LNCaP clone FGC (cell line): ENCODE measurements around the gene BCAS2.

Experiments
- DNase-seq: peaks from one replicate; pipeline ENCODE4 v3.0.0-alpha.2; 2011; ENCODE audit warnings: low read depth
- H3K4me3 ChIP-seq: 2 replicates; pipeline ENCODE4 v1.5.1; 2011; ENCODE audit warnings: mild to moderate bottlenecking, low read depth, low read length, control low read depth
- TF ChIP-seq, protein P1 (sequence below): IDR thresholded peaks from 2 replicates; pipeline ENCODE4 v1.5.1; 2012; ENCODE audit warnings: mild to moderate bottlenecking; ENCODE audit not compliant: control insufficient read depth, insufficient read depth; ENCODE audit errors: extremely low read depth

BCAS2 gene

DNA sequence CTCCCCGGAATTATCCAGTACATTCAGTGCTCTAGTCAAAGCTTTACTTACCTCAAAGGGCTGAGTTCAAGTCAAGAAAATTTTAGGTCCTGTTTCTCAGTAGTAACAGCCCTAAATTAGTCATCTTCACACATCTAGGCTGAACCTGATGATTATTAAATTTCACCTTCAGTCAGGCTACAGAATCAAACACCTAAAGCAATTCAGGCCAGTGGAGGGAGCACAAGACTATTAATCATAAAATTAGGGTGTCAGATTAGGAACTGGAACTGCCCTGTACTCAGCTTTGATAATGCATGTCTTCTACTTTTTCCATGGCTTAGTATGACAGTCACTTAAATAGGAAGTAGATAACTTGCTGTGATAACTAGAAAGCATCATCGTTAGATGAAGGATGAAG is 28.4 kb upstream of the BCAS2 start:
- DNase-seq: no peak
- TF ChIP-seq, protein P1, sequence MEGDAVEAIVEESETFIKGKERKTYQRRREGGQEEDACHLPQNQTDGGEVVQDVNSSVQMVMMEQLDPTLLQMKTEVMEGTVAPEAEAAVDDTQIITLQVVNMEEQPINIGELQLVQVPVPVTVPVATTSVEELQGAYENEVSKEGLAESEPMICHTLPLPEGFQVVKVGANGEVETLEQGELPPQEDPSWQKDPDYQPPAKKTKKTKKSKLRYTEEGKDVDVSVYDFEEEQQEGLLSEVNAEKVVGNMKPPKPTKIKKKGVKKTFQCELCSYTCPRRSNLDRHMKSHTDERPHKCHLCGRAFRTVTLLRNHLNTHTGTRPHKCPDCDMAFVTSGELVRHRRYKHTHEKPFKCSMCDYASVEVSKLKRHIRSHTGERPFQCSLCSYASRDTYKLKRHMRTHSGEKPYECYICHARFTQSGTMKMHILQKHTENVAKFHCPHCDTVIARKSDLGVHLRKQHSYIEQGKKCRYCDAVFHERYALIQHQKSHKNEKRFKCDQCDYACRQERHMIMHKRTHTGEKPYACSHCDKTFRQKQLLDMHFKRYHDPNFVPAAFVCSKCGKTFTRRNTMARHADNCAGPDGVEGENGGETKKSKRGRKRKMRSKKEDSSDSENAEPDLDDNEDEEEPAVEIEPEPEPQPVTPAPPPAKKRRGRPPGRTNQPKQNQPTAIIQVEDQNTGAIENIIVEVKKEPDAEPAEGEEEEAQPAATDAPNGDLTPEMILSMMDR: no peak

GRCh38 chr1:114609026-114609425 is 27.6 kb upstream of the BCAS2 start:
- no peak for DNase-seq
- H3K4me3 ChIP-seq: no peak overlapping the region
- TF ChIP-seq, protein P1: no peak

More for the DNA sequence above, 28.4 kb upstream of the BCAS2 start:
- H3K4me3 ChIP-seq: no peak overlapping the region

DNA sequence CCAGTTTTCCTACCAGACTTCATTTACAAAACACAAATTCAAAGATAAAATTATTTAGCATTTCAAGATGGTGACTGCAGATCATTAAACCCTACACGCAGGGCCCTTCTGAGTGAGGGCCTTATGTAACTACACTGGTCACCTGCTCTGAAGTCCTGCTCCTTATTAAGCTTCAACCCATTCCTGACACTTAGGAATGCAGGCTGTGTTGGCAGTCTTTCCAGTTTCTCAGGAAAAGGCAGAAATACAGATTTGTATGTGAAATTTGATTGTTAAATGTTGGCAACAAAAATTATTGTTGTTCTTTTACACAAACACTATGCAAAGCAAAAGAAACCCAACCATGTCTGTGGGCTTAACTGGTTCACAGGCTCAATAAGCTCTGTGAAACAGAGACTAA is 25.8 kb upstream of the BCAS2 start:
- H3K4me3 ChIP-seq: no peak overlapping the region
- DNase-seq: peak; percentile 42
- TF ChIP-seq, protein P1: no peak

- no peak overlapping the region for H3K4me3 ChIP-seq
- DNase-seq: no peak
- TF ChIP-seq, protein P1: no peak
Measured at GRCh38 chr1:114597949-114598348, 16.5 kb upstream of the BCAS2 start.

DNA sequence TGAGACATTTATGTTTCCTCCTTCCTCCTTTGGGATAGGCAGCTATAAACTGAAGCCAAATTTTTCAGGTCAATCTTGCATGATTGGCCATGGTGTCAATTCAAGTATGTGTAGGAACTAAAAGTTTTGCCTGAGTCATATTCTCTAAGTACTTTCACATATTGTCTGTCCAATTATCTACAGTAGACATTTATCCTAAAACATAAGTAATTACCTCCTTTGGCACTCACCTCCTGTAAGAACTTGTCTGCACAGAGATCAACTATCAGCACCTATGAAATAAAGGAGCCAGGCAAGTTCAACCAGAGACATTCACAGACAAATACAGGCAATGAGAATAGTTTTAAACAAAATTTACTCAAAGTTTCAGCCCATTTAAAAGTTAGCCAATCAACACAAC is 14.2 kb upstream of the BCAS2 start:
- no peak for DNase-seq
- no peak overlapping the region for H3K4me3 ChIP-seq
- TF ChIP-seq, protein P1: no peak

- no peak overlapping the region for H3K4me3 ChIP-seq
- no peak for DNase-seq
- TF ChIP-seq, protein P1: no peak
Measured at GRCh38 chr1:114594046-114594445, 12.6 kb upstream of the BCAS2 start.

GRCh38 chr1:114589122-114589521 is 7.7 kb upstream of the BCAS2 start:
- no peak overlapping the region for H3K4me3 ChIP-seq
- TF ChIP-seq, protein P1: no peak
- DNase-seq: no peak
